H1 (cell line): ENCODE data around the gene TRAPPC11. TPM values are rescaled to one million over a fixed set of nuclear protein-coding genes. Genes with fewer than 3 reads are reported as not detected.
A peak's percentile ranks its signal among the peaks of the same experiment; 100 is the strongest.

Experiments used
- CTCF ChIA-PET: fragments of 300-600 bp; sonication (Branson Sonifier 250); formaldehyde crosslinking; loops from one replicate; lab custom pipeline; 2021; ENCODE audit not compliant: partially characterized antibody; lab: Charles Lee
- POLR2A ChIA-PET: fragments of 300-600 bp; sonication (Branson Sonifier 250); formaldehyde crosslinking; loops from one replicate; lab custom pipeline; 2021; ENCODE audit warnings: inconsistent platforms; ENCODE audit not compliant: partially characterized antibody; lab: Charles Lee
- DNase-seq, 2 experiments: peaks; one replicate each; pipeline versions ENCODE4 v3.0.0 to v3.0.0-alpha.2; 2010 to 2022; ENCODE audit warnings: low spot score in 2 of 2, low read depth in 1 of 2, mixed read lengths in 1 of 2
- FAIRE-seq: peaks from 2 replicates; lab custom pipeline; 2011; peaks lifted over from hg19 to GRCh38; lab: Jason Lieb, UNC
- H2AFZ ChIP-seq: 2 replicates; pipeline ENCODE4 v1.8.1; 2012; ENCODE audit warnings: low read length, inconsistent platforms
- H2AK5ac ChIP-seq: 2 replicates; pipeline ENCODE4 v1.6.1; 2013; ENCODE audit warnings: low read depth, low read length
- H2BK120ac ChIP-seq: replicated peaks from 2 replicates; pipeline ENCODE3; 2013; ENCODE audit warnings: low read depth, low read length, inconsistent platforms
- H2BK12ac ChIP-seq: 2 replicates; pipeline ENCODE4 v1.6.1; 2013; ENCODE audit warnings: low read depth, low read length
- H2BK15ac ChIP-seq: 2 replicates; pipeline ENCODE4 v1.6.1; 2013; ENCODE audit warnings: low read length
- H2BK20ac ChIP-seq: 2 replicates; pipeline ENCODE4 v1.6.1; 2013; ENCODE audit warnings: low read length
- H2BK5ac ChIP-seq: 2 replicates; pipeline ENCODE4 v1.6.1; 2013; ENCODE audit warnings: low read depth, low read length
- H3K14ac ChIP-seq: 2 replicates; pipeline ENCODE4 v1.6.1; 2013; ENCODE audit warnings: inconsistent platforms; ENCODE audit not compliant: insufficient read length
- H3K18ac ChIP-seq: 2 replicates; pipeline ENCODE4 v1.6.1; 2013; ENCODE audit warnings: low read length; ENCODE audit errors: extremely low read depth
- H3K23ac ChIP-seq: 2 replicates; pipeline ENCODE4 v1.6.1; 2013; ENCODE audit warnings: inconsistent platforms; ENCODE audit not compliant: insufficient read length
- H3K23me2 ChIP-seq: 2 replicates; pipeline ENCODE4 v1.6.1; 2013; ENCODE audit warnings: low read depth, low read length
- H3K27ac ChIP-seq: 2 replicates; pipeline ENCODE4 v1.6.1; 2011; ENCODE audit warnings: low read depth, low read length, inconsistent platforms
- H3K27me3 ChIP-seq, 4 experiments: replicated peaks in 1 of 4; 1 replicate in 1 of 4; 2 replicates in 3 of 4; pipeline versions ENCODE4 v1.6.1 to v1.8.1; 2011 to 2013; ENCODE audit warnings: low read length in 3 of 4, mild to moderate bottlenecking in 3 of 4, inconsistent platforms in 2 of 4, mixed read lengths in 2 of 4, moderate library complexity in 1 of 4; ENCODE audit not compliant: control insufficient read depth in 3 of 4, insufficient read depth in 3 of 4; ENCODE audit errors: extremely low read depth in 1 of 4
- H3K36me3 ChIP-seq, 4 experiments: 2 replicates each; pipeline versions ENCODE4 v1.6.1 to v1.8.1; 2011 to 2013; ENCODE audit warnings: mild to moderate bottlenecking in 4 of 4, low read length in 3 of 4, moderate library complexity in 2 of 4, control low read depth in 1 of 4, inconsistent platforms in 1 of 4; ENCODE audit not compliant: insufficient read depth in 4 of 4, control insufficient read depth in 2 of 4
- H3K4ac ChIP-seq: replicated peaks from 2 replicates; pipeline ENCODE3; 2013; ENCODE audit warnings: low read length, low read depth, mixed read lengths, inconsistent platforms; ENCODE audit not compliant: insufficient read length
- H3K4me1 ChIP-seq, 4 experiments: replicated peaks in 1 of 4; 1 replicate in 1 of 4; 2 replicates in 3 of 4; pipeline versions ENCODE4 v1.6.1 to v1.8.1; 2011 to 2013; ENCODE audit warnings: low read length in 3 of 4, inconsistent platforms in 2 of 4, mixed read lengths in 1 of 4; ENCODE audit not compliant: insufficient read depth in 4 of 4, control insufficient read depth in 3 of 4
- H3K4me2 ChIP-seq, 2 experiments: 2 replicates each; pipeline versions ENCODE4 v1.6.1 to v1.8.1; 2011 to 2013; ENCODE audit warnings: low read depth in 2 of 2, low read length in 2 of 2, control low read depth in 1 of 2, inconsistent platforms in 1 of 2, mild to moderate bottlenecking in 1 of 2; ENCODE audit not compliant: insufficient read depth in 1 of 2
- H3K4me3 ChIP-seq, 4 experiments: fragments of 200-600, 300-600 bp in 1 of 4; sonication (generic), shearing (Covaris generic), sonication (Bioruptor Twin) in 1 of 4; 2 replicates each; pipeline versions ENCODE4 v1.5.1 to v1.8.1; 2011 to 2016; ENCODE audit warnings: low read length in 4 of 4, low read depth in 3 of 4, control low read depth in 2 of 4, inconsistent platforms in 2 of 4, mild to moderate bottlenecking in 2 of 4, mixed read lengths in 1 of 4, moderate library complexity in 1 of 4; ENCODE audit not compliant: insufficient read depth in 2 of 4; ENCODE audit errors: extremely low read depth in 1 of 4
- H3K56ac ChIP-seq: replicated peaks from 2 replicates; pipeline ENCODE3; 2013; ENCODE audit warnings: low read depth, mild to moderate bottlenecking, mixed read lengths, low read length, inconsistent platforms; ENCODE audit not compliant: insufficient read length
- H3K79me1 ChIP-seq: 2 replicates; pipeline ENCODE4 v1.6.1; 2013; ENCODE audit warnings: low read depth, low read length, control low read depth
- H3K79me2 ChIP-seq, 2 experiments: 2 replicates each; pipeline versions ENCODE4 v1.6.1 to v1.8.1; 2012 to 2013; ENCODE audit warnings: low read length in 2 of 2, mild to moderate bottlenecking in 2 of 2, inconsistent platforms in 1 of 2; ENCODE audit not compliant: insufficient read depth in 2 of 2, control insufficient read depth in 1 of 2
- H3K9ac ChIP-seq, 4 experiments: replicated peaks in 1 of 4; 1 replicate in 1 of 4; 2 replicates in 3 of 4; pipeline versions ENCODE4 v1.6.1 to v1.8.1; 2011 to 2013; ENCODE audit warnings: low read depth in 3 of 4, low read length in 3 of 4, control low read depth in 2 of 4, mild to moderate bottlenecking in 2 of 4, moderate library complexity in 2 of 4, inconsistent platforms in 1 of 4; ENCODE audit errors: extremely low read depth in 1 of 4
- H3K9me3 ChIP-seq, 2 experiments: 2 replicates each; pipeline versions ENCODE4 v1.6.1 to v1.8.1; 2012 to 2013; ENCODE audit warnings: mild to moderate bottlenecking in 2 of 2, moderate library complexity in 2 of 2, control low read depth in 1 of 2, inconsistent platforms in 1 of 2, low read depth in 1 of 2, low read length in 1 of 2, mixed read lengths in 1 of 2; ENCODE audit not compliant: insufficient read depth in 2 of 2
- H4K20me1 ChIP-seq, 2 experiments: replicated peaks in 1 of 2; 2 replicates each; pipeline versions ENCODE3 to v1.8.1; 2011 to 2013; ENCODE audit warnings: inconsistent platforms in 2 of 2, low read length in 2 of 2, mild to moderate bottlenecking in 1 of 2; ENCODE audit not compliant: insufficient read depth in 2 of 2, control insufficient read depth in 1 of 2
- H4K5ac ChIP-seq: 2 replicates; pipeline ENCODE4 v1.6.1; 2013; ENCODE audit warnings: low read length, low read depth, mixed read lengths, inconsistent platforms; ENCODE audit not compliant: insufficient read length
- H4K8ac ChIP-seq: 2 replicates; pipeline ENCODE4 v1.8.0; 2013; ENCODE audit warnings: mild to moderate bottlenecking, moderate library complexity, low read length, inconsistent platforms; ENCODE audit not compliant: insufficient read depth; ENCODE audit errors: extremely low read depth
- H4K91ac ChIP-seq: replicated peaks from 2 replicates; pipeline ENCODE3; 2013; ENCODE audit warnings: low read length, mixed read lengths, inconsistent platforms; ENCODE audit not compliant: insufficient read length
- MAFK ChIP-seq: IDR thresholded peaks from 2 replicates; pipeline ENCODE4 v1.6.1; 2012; ENCODE audit warnings: low read depth, mild to moderate bottlenecking, improper control_type of control experiment, low read length
- TAF7 ChIP-seq: optimal IDR thresholded peaks from 2 replicates; pipeline ENCODE3; 2011; ENCODE audit warnings: low read depth, mild to moderate bottlenecking, inconsistent platforms, low read length, moderate library complexity, borderline replicate concordance
- WGBS, 2 experiments: shearing (Covaris generic) in 1 of 2; methylation state at CpG; one replicate each; pipeline versions ENCODE4 v1.1.6 to v1.1.7; 2013 to 2015; ENCODE audit warnings: low lambda C conversion rate in 2 of 2, mixed read lengths in 2 of 2, inconsistent platforms in 1 of 2, low coverage in 1 of 2, missing lambda C conversion rate in 1 of 2; ENCODE audit not compliant: insufficient replicate concordance in 2 of 2, insufficient coverage in 1 of 2, insufficient read length in 1 of 2; ENCODE audit errors: extremely low coverage in 1 of 2, missing lambda C conversion rate in 1 of 2; 5-methylcytosine and 5-hydroxymethylcytosine counted together
- polyA plus RNA-seq, 7 experiments: library from polyadenylated mRNA; depleted of rRNA in 3 of 7; stranded (reverse) in 5 of 7; unstranded in 2 of 7; fragments of >200 nt in 5 of 7; fragments of 200-250 nt in 2 of 7; gene quantifications; 1 replicate in 5 of 7; 2 replicates in 1 of 7; 4 replicates in 1 of 7; pipeline versions ENCODE4 v1.2.1 to v1.2.3, GENCODE V29; 2011 to 2013; ENCODE audit warnings: missing spikeins in 2 of 7, mixed read lengths in 2 of 7
- total RNA-seq: library from RNA; stranded (reverse); fragmentation: NEBNext Ultra II Directional; extraction: Animal tissue kit (Norgen Biotek cat#: 25700); gene quantifications from 2 replicates; pipeline ENCODE4 v1.2.1, GENCODE V29; 2021

TRAPPC11 gene
- total and polyA plus RNA-seq, 2 of the 8 experiments (the other 6 are each of a cell fraction or from before 2014, with no cell fraction given): 19.2 to 25.9 TPM

DNA sequence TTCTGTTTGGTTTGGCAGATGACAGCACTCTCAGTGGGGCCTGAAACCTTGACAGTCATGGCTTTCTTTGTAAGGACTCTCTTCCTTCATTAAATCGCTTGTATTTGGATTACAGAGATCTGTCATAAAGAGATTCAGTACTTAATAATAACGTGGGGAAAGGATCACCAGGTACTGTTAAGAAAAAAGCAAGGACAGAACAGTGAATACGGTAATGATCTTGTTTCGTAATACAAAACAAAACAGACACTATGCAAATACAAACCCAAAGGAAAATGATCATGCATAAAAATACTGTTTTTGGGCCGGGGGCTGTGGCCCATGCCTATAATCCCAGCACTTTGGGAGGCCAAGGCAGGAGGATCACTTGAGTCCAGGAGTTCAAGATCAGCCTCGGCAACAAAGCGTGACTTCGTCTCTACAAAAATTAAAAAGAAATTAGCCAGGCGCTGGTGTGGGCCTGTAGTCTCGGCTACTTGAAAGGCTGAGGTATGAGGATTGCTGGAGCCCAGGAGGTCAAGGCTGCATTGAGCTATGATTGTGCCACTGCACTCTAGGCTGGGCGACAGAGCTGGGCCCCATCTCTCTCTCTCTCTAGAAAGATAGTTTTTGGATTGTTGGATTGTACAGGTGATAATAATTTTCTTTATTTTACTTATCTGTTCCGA, 64.6 kb downstream of the TRAPPC11 start:
- no peak overlapping the region for H4K8ac ChIP-seq
- WGBS, 2 experiments: 79% methylated on average over 12 of the region's 12 CpGs; no CpG with 5 or more reads in 1 of the 2 experiments
- no peaks in the 10 kb centered on the region for H3K79me1 ChIP-seq
- no peaks in the 10 kb centered on the region for H3K79me2 ChIP-seq
- 0 out of 2 replicates have a peak overlapping the region, but pooled peaks have one; percentile 95 for H2BK20ac ChIP-seq
- H3K9me3 ChIP-seq: no peaks in the 10 kb centered on the region
- no peak overlapping the region for H3K23ac ChIP-seq
- H3K14ac ChIP-seq: no peak overlapping the region
- peak overlapping the region in 2 of 4 experiments; percentile 45 to 54; a peak in 3 of 8 replicates for H3K4me3 ChIP-seq
- POLR2A ChIA-PET: interaction anchor here (0.7 kb wide), 2 partner anchors 26 to 813 kb away, joined by 3 to 4 read pairs; no protein-coding TSS in a partner anchor
- H3K4me2 ChIP-seq: peak overlapping the region; percentile 63 to 66
- H2BK5ac ChIP-seq: no peak overlapping the region
- peaks cover 2% of the 10 kb centered on the region; the same call in 1 of the 2 replicates for H3K23me2 ChIP-seq
- no peak overlapping the region for H3K9ac ChIP-seq
- no peak overlapping the region for H2BK120ac ChIP-seq
- H3K27me3 ChIP-seq: no peaks in the 10 kb centered on the region; a peak in 2 of 7 replicates
- H3K27ac ChIP-seq: no peak overlapping the region
- FAIRE-seq (no peak), DNase-seq (no peak)
- no peak overlapping the region for H4K5ac ChIP-seq
- H3K18ac ChIP-seq: peak overlapping the region; percentile 60; the same call in 1 of the 2 replicates
- no peak overlapping the region for H3K56ac ChIP-seq
- no peak overlapping the region for H2AFZ ChIP-seq
- no peak overlapping the region for H3K4ac ChIP-seq
- peaks cover 0 to 6% (median 3%) of the 10 kb centered on the region in 4 experiments; a peak in 4 of 7 replicates for H3K4me1 ChIP-seq
- H3K36me3 ChIP-seq: no peaks in the 10 kb centered on the region
- H4K20me1 ChIP-seq: no peaks in the 10 kb centered on the region
- H2BK15ac ChIP-seq: peak overlapping the region; percentile 88; the same call in 1 of the 2 replicates
- no peak overlapping the region for H2AK5ac ChIP-seq
- no peak overlapping the region for H4K91ac ChIP-seq
- CTCF ChIA-PET: interaction anchor here (0.7 kb wide), 1 partner anchor 260 kb away, joined by 3 read pairs; no protein-coding TSS in a partner anchor
- TF ChIP-seq TAF7 (peak; percentile 1), MAFK (no peak)
- TF ChIP-seq, all 59 proteins: peak for 1
- peak overlapping the region; percentile 39; the same call in 1 of the 2 replicates for H2BK12ac ChIP-seq
